NCI-H2196 (cell line): ENCODE data around the gene PRDM11.

Experiments used
- DNase-seq: peaks from one replicate; lab custom pipeline; 2025; ENCODE audit not compliant: unreplicated experiment; lab: John Stamatoyannopoulos, UW

Gene PRDM11

DNA sequence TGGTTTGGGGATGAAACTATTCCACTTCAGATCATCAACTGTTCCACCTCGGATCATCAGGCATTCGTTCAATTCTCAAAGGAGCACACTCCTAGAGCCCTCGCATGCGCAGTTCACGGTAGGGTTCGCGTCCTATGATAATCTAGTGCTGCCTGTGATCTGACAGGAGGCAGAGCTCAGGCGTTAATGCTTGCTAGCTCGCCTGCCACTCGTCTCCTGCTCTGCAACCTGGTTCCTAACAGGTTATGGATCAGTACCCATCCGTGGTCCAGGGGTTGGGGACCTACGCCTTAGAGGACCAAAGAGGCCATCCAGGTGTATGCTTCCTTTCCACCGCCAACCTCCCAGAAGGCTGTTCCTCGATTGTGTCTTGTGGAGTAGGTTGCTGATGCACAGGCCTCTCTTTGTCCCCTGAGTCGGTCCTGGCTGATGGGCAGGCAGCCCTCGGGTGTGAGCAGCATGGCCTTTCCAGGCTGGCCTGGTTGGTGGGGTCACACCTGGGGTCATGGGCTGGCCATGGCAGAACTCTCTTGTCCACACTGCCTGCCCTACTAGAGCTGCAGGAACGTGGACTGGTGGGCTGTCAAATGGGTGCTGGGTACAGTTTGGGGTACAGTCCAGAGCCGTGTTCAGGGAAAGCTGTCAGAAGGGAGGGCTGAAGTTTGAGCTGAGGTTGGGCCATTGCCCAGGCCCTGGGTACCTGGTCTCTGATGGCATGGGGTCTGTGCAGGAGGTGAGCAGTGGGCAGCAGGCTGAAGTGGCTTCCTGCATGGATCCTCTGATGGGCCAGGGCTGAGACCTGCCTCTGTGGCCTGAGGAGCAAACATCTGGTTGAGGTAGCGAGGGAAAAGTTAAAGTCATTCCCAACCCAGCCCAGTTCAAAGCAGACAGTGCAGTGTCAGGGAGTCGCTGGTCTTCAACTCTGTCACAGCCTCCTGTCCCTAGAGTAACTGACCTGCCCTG lies 11.1 kb downstream of the PRDM11 start:
- DNase-seq = no peak

DNA sequence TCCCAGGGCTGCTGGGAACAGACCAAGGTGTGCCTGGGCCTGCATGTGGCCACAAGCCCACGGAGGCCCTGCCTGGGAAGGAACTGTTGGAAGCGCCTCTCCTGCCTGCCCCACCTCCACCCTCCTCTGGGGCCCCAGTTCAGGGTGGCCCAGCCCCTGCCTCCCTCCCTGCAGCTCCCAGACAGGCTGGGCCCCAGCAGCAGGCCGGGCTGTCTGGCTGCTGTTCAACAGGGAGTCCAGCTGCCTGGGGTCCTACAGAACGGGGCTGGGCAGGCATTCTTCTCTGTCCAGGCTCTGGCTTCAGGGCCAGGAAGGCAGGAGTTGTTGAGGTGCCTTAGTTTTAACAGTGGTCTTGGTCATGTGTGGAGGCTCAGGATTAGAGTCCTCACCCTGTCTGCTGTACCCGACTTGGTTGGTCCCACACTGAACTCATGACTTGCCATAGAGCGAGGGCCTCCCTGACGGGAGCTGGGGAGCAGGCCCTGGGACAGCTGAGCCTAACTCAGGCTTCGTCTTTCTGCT lies 11.8 kb downstream of the PRDM11 start:
- no peak for DNase-seq

DNA sequence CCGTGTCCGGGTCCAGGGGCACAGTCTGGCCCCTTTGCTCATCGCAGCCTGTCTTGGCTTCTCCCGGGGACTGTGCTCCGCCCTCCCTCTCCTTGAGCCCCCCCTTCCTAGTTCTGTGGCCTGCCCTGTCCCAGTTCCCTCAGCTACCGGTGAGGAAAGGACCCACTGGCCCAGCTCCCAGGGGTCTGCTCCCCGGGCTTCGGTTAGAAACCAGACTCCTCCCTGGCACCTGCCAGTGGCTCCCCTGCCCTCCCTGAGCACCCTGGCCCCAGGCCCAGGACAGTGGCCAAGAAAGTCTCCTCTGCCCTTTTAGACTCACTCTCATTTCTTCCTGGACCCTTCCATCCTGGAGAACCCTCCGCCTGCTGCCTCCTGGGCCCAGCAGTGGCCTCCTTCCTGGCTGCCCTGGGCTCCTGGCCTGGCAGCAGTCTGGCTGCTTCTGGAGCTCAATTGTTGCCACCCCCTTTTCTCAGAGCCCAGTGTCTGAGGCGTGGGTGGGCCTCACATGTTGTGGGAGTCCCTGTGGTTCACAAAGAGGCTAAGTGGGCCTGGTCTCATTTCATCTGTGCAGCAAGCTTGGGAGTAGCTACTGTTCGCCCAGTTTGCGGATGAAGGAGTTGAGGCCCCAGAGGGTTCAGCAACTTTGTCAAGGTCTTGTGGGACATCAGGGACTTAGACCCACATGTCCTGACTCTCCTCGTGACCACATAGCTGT lies 12.6 kb downstream of the PRDM11 start:
- DNase-seq = no peak

DNA sequence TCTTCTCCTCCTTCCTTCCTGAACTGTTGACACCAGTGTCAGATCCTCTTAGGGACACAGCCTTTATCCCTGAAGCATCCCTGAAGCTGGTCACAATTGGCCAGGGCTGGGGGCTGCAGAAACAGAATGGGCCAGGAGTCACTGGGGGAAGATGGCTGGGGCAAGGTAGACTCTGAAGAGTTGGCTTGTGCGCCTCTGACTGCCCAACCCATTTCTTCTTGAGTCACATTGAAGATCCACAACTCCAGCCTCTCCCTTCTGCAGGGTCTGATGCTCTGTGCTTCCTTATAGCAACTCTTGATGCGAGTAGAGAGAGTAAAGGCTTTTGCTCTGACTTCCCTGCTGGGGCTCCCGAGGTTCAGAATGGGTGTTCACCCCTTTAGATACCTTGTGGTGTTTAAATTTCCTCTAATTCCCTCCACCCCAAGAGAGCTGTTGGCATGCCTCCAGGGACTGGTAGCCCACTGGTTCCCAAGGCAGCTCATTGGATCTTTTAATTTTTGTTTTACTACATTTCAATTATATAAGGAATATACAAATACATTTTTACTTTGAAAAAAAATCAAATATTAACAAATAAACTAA lies 13.4 kb downstream of the PRDM11 start:
- DNase-seq = no peak

DNA sequence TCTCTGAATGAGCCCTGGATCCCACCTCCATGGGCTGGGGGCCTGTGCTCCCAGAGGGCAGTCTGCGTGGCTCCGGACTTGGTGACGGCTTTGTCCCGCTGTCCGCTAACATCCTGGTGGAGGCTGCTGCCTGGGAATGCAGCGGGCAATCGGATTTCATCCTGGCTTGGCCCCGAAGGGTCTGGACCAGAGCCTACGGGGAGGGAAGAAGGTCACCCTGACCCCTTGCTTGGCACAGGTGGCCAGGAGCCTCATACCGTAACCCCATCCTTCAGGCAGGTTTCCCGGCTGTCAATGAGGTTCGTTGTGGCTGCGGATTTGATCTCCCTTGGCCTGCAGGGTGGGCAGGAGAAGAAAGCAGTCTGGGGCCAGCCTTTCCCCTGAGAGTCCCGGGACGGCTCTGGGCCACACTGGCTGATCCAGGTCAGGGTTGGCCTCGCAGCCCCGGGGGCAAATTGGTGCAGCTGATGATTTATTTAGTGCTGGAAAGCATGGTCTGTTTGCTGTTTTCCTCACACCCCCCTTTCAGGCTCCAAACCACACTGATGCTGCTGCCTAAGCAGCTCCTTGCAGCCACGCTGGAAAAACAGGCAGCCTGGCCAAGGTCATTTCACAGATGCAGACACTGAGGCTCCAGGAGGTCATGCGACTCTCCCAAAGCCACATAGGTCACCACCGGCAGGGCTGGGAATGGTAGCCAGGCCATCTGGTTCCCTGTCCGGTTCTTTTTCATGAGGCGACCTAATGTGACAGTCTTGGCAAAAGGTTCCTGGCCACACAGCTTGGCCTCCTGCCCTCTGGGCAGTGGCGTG lies 15.0 kb downstream of the PRDM11 start:
- peak; percentile 44 for DNase-seq

DNA sequence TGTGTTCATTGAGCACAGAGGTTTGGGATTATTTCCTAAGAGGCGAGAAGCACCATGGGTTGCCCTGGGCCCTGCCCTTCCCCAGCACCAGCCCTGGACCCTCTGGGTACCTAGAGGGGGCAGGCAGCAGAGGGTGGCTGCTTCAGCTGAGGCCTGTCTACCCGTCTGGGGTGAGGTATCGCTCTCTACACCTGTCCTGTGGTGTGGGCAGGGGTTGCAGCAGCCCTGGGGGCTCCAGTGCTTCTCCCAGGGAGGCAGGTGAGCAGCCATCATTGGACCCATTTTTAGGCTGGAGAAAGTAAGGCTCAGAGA lies 15.6 kb downstream of the PRDM11 start:
- no peak for DNase-seq

DNA sequence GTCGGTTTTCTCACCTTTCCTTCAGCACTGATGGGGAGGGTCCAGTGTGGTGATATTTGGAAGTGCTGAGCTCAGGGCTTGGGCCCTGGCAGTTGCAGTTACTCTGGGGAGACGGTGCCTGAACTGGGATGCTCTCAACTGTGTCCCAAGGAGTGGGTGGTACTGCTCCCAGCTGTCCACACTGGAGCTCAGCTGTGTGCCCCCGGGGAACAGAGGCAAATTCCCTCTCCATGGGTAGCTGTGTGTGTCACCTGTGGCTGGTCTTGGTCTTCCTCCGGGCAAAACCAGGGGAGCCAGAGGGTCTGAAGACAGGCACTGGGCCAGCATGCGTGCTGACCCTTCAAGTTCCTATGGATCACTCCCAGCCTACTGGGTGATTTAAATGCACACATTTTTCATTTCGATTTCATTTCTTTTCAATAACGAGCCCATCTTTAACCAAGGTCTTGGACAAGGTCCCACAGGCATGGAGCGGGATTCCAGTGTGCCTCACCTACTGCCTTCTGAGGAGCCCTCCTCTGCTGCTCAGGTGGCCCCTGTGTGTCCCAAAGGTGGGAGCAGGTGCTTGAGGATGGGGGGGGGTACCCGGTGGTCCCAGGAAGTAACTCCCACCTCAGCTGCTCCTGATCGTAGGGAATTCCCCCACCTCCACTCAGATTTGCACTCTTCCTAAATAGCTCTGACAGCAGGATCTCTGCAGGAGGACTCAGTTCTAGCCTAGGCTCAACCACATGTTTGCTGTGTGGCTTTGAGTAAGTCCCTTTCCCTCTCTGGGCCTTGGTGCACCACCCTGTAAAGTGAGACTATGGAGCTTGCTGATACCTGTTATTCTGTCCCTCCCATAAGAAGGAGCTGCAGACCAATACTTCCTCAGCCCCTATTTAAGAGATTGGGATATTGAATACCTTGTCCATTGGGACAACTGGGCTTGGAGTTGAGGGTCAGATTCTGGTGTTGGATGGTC lies 16.8 kb downstream of the PRDM11 start:
- DNase-seq = no peak

DNA sequence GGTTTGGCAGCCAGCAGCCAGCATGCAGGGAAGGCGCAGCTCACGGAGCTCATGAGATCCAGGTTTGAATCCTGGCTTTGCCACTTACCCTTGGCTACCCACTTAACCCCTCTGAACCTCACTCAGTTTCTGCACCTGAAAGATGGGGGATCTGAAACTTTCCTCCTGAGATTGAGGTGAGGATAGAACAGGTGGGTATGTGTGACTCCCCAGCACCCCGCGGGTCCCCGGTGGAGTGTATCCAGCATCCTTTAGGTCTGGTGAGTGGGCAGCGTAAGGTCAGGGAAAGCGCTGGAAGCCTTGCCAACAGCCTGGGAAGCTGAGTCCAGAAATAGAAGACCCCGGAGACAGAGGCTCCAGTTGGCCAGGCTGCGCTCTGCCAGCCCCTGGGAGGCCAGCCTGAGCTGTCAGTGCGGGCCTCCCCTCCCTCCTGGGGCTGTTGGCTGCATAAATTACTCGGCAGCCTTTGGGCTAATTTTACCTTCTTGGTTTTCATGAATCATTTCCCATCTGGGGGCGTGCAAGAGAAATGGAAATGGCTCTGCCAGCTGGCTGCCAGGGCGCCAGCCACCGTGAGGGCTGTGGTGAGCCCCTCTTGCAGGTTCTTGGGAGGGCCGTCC lies 17.6 kb downstream of the PRDM11 start:
- DNase-seq = no peak

DNA sequence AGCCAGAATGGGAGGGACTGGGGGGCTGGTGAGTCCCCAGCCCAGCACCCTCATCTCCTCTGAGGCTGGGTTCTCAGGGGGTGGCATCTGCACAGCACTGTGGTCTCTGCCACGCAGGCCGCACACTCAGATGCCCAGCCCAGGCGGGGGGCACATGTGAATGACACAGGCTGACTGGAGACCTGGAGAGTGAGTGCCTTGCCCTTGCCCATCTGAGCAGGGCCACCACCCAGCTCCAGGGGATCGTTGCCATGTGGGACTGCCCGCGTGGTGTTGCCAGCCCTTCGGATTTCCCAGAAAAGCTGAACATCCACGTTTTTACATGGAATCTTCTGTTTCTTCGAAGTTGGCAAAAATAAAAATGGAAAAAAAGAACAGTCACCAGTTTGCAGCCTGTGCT lies 18.9 kb downstream of the PRDM11 start:
- no peak for DNase-seq

DNA sequence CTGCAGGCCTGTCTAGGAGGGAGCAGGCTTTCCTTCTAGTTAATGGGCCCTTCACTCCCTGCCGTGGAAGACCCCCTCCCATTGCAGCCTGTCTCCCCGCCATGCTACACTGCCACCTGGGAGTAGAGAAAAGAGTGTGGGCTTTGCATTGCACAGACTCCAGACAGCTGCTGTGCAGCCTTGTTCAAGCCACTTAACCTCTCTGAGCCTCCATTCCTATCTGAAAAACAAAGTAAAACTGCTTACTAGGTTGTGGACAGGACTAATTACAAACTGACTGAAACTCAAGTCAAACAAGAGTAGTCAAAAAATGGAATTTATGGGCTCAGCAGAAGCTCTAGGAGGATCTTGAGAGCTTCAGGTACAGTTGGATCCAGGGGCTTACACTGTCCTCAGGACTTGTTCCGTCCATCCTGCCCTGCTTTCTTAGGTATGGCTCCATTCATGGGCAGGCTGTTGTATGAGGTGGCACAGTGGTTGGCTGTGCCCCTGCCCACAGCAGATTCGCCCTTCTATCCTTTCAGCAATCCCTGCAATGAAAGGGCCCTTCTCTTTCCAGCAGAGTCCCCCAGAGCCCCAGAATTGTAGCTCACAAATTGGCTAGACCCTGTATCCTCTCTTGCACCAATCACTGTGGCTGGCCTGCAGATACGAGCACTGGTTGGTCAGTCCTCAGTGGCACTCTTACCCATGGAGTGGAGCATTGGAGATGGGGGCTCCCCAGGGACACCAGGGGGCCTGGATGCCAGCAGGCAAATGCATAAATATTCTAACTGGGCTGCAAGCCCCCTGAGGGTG lies 19.6 kb downstream of the PRDM11 start:
- DNase-seq = no peak

DNA sequence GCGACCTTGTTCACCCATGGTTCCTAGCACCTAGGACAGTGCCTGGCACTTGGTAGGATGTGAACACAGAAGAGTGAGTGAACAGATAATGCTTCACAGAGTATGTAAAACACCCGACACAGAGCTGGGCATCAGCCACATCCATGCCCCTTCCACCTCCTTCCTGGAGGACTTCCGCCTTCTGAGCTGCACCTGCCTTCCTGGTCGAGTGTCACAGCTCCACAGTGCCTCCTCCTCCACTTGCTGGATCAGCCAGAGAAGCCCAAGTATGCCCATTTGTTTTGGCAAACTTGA lies 20.1 kb downstream of the PRDM11 start:
- no peak for DNase-seq

DNA sequence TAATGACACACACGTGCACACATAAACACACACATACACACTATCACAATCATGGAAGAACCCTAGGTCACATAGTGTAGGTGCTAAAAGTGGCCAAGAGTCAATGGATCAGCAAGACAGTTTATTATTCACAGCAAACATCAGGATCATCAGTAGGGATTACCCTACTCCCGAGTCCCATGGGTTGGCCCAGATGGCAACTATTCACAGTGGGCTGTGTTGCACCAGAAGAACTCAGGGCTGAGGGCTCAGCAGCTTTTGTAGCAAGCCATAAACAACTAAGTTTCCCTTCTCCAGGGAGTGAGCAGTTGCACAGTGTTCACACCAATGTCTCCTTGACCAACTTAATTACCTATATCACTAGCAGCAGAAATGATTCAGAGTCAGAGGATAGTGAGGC lies 20.8 kb downstream of the PRDM11 start:
- DNase-seq = no peak

DNA sequence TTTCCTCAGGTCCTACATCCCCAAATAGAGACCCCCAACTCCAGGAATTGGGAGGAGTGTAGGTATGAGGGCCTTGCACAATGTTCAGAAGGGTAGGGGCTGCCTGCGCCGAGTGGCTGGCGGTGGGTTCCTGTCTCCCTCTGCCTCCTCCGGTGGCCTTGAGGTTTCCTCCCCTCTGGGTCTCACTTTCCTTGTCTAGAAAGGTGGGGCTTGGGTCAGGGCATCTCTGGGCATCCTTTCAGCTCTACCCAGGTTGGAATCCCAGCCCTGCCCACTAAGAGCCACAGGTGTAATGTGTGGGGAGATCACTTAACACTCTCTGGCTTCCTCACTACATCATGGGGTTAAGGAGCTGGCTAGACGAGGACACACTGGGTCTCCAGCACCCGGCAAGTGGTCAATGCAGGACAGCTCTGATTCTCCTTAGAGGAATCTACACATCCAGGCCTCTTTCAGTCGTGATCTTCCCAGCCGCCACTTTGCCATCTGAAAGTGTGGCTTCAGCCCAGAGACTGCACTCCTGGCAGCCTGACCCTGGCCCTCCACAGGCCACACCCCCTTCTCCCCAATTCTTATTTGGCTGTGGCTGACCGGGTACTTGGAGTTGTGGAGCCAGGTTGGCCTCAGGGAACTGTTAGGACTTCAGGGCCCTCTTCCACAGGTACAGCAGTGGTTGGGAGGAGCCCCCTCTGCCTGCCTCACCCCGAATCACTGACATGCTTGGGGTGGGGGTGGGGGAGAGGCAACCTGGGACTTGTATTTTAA lies 22.1 kb downstream of the PRDM11 start:
- DNase-seq = no peak

DNA sequence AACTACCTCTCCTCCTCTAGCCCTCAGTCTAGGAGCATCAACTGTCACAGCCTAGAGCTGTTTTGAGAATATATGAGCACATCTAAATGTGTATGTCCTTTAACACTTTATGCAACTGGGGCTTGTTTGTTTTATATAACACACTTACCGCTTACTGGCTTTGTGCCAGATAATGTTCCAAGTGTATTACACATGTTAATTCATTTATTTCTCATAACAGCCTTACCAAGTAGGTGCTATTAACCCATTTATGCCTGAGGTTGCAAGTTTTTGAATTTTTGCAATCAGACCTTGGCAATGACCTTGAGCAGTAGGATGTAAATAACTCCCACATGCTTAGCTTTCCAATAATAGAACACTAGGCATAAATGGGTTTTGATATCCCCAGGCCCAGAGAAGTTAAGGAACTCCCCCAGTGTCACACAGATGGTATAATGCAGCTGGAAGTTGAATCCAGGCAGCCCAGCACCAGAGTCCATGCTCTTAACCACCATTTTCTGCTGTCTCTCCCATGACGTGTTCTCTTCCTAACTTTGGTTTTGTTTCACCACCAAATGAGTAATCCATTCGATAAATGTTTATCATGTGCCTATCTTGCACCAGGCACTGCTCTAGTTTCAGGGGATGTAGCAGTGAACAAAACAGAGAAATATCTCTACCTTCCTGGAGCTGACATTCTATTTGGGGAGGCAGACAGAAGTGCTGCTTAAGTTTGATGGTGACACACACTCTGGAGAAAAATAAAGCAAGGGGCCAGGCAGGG lies 23.1 kb downstream of the PRDM11 start:
- DNase-seq = no peak

DNA sequence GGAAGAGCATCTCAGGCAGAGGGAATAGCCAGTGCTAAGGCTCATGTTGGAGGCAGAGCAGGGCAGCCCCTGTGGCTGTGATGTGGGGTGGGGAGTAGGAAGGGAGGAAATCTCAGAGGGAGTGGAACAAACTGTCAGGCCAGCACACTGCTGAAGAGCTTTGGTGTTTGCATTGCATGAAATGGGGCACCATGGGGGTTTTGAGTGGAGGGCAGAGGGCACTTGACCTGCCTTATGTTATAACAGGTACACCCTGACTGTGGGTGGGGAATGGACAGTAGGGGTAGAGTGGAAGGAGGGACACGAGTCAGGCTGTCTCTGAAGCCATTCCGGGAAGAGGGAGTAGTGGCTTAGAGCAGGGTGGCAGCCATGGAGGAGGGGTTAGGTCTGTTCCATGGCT lies 24.0 kb downstream of the PRDM11 start:
- DNase-seq = no peak

DNA sequence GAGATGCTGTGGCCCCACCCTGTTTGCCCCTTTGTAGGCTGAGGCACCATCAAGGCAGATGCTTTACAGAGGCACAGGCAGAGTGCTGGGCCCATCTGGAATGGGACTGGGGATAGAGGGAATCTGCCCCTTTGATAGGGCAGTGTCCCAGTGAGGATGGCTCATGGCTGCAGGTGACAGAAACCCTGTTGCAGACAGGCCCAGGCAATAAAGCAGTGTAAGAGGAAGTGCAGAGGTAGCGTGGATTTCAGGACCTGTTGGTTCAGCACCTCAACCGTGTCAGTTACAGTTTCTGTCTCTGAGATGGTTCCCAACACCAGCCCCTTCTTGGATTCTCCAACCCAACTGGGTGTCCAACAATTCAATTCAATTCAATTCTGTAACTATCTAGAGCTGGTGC lies 25.1 kb downstream of the PRDM11 start:
- DNase-seq = no peak

DNA sequence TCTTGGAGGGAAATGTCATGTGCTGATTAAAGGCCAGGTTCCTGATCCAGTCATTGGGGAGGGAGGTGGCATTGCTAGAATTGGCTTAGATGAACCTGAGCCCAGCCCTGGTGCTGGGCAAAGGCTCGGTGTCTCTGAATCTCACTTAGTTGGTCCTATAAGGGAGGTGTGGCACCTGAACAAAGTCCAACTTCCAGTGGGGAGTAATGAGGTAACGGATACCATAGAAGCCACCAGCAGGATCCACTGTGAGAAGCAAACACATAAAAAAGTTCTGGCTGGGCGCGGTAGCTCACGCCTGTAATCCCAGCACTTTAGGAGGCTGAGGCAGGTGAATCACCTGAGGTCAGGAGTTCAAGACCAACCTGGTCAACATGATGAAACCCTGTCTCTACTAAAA lies 26.6 kb downstream of the PRDM11 start:
- no peak for DNase-seq
